HG02885 (cell line): ENCODE measurements around the gene LSAMP.
A peak's percentile ranks its signal among the peaks of the same experiment; 100 is the strongest.
"Not testable (repeated sequence)": the region's sequence is repeated elsewhere in the genome, so short reads cannot be mapped to it uniquely, and the experiment has no call there.

ENCODE experiments used
- ATAC-seq: cut with Tn5 transposase; IDR thresholded peaks from one replicate; pipeline ENCODE4 v1.9.1; 2021; ENCODE audit warnings: mild to moderate bottlenecking; ENCODE audit not compliant: unreplicated experiment, poor library complexity

Gene LSAMP

GRCh38 chr3:115831864-115832263 is 613.4 kb downstream of the LSAMP start:
- ATAC-seq, result no peak

DNA sequence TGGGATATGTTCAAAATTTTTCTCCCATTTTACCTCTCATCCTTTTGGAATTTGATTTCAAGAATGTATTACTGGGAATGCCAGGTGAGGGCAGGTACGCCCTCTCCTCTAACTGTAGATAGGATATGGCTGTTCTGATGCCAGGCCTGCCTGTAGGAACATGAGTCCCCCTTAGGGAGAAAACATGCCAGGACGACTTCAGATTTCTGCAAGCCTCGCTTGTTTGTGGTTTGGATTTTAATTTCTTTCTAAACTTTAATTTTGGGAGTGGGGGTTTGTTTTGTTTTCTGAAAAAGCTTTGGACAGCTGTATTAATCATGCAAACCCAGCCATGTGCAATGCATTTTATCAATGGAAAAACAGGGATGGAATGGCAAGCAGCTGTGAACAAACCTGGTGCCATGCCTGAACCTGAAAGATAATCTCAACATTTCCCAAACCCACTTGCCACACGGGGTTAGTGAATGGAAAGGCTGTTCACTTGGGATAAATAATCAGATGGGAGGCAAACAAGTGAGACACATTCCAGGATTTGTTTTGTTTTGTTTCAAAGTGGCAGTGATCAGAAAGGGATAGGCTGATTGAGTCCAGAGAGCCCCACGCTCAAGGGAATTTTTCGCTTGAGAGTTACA is 614.4 kb downstream of the LSAMP start:
- no peak for ATAC-seq

GRCh38 chr3:115828401-115828800 is 616.9 kb downstream of the LSAMP start:
- ATAC-seq, result no peak

- no peak for ATAC-seq
Observed at GRCh38 chr3:115827495-115827894, 617.8 kb downstream of the LSAMP start.

DNA sequence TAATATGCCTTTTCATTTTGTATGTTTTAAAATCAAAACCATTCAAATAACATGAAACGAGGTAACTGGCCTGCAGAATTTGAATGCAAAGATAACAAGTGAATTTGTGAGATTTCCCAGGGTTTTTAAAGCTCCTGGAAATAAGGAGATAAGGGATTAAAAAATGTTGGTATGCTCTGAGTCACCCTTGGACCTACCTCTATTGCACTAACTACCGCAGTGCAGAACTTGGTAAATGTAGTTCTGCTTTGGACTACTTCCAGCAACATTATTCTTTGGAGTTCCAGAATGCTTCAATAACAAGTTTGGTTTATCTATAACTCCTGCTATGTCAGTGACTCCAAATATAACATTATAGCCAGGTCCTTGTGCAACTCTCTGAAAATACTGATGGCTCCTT is 620.2 kb downstream of the LSAMP start:
- no peak for ATAC-seq

- ATAC-seq, result no peak
Observed at GRCh38 chr3:115823083-115823482, 622.2 kb downstream of the LSAMP start.

- ATAC-seq, result no peak
Observed at GRCh38 chr3:115822579-115822978, 622.7 kb downstream of the LSAMP start.

GRCh38 chr3:115819785-115820384 is 625.4 kb downstream of the LSAMP start:
- ATAC-seq, result peak; percentile 98

- peak; percentile 73 for ATAC-seq
Observed at GRCh38 chr3:115814778-115815380, 630.4 kb downstream of the LSAMP start.

- ATAC-seq, result no peak
Observed at GRCh38 chr3:115814006-115814405, 631.3 kb downstream of the LSAMP start.

DNA sequence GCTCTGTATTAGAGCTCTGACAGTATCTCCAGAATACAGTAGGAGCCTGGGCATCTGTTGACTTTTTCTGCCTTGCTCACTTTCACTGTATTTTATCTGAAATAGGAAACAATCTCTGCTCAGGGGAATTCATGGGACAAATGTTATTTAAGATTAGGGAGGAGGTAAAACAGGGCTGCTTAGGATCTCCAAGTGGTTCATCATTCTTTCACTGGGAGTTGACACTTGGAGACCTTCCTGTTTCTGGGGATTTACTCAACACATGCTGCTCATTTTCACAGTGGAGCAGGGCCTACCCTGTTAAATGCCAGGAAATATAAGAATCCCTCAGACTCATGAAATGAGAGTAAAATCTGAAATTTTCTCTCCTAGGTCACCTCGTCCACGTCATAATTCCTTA is 636.5 kb downstream of the LSAMP start:
- ATAC-seq, result no peak

GRCh38 chr3:115808244-115808643 is 637.0 kb downstream of the LSAMP start:
- ATAC-seq, result no peak

DNA sequence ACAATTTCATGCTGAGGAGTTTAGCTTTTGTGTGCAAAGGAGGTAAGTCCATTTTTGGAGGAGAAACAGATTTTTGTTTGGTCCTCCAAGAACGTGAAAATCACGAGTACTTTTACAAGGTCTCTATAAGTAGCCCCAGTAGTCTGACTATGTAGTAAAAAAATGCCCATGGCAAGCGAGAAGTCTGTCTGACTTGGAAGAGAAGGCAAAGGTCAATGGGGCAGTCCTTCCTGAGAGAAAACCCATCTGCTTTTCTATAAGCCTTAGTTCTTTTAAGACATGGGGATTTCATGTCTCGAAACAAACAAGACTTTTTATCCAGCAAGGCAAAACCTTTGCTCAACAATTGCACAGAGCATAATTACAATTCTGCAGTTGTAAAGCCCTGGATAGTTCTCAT is 638.8 kb downstream of the LSAMP start:
- no peak for ATAC-seq

DNA sequence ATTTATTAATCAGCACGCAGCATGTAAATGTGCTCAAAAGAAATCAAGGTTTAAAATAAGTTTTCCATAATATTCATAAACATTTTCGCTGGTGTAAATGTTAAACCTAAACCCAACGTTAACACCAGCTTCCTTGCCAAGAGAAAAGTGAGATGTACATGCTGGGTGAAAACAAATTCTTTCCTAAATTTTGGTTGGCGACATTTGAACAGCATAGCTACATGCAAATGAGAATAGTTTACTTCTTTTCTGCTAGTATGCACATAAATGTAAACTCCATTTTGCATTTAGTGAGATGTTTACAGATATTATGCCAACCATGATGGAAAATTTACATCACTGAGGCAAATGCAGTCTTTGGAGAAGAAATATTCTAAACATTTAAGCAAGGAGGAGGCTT is 639.8 kb downstream of the LSAMP start:
- no peak for ATAC-seq

DNA sequence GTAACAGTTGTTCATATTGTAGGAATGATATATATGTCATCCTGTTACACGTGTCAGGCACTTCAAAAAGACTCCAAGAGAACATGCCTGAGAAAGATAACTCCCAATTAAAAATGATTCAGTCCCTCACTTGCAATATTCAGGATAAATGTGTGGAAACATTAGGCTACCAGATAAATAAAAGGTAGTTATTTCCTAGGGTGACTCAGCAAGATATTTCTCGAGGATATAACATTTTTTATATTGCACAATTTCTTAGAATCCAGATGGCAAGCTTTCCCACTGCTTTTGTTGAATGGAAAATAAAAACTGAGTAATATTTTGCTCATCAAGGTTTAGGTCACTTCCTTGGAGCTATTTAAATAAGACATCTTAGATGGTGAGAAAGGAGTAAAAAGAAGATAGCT is 640.6 kb downstream of the LSAMP start:
- ATAC-seq, result no peak

GRCh38 chr3:115804200-115804599 is 641.1 kb downstream of the LSAMP start:
- ATAC-seq, result no peak

DNA sequence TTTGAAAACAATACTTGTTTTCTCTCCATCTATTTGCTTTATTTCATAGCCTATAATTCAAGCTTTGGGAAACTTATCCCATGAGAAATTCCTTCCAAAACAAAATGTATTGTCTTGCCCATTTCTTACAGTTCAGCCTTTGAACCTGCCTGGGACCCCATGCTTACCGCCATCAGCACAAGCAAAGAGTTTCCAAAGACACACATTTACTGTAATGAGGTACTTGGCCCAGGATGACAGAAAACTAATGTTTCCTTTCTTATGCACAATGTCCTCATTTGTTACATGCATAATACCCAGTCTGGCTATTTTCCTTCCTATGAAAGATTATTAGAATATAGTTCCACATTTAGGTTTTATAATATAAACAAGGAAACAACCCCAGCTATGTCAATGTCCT is 641.6 kb downstream of the LSAMP start:
- ATAC-seq, result no peak

- no peak for ATAC-seq
Observed at GRCh38 chr3:115800489-115801075, 644.7 kb downstream of the LSAMP start.

- ATAC-seq, result not testable (repeated sequence)
Observed at GRCh38 chr3:115800065-115800464, 645.2 kb downstream of the LSAMP start.

DNA sequence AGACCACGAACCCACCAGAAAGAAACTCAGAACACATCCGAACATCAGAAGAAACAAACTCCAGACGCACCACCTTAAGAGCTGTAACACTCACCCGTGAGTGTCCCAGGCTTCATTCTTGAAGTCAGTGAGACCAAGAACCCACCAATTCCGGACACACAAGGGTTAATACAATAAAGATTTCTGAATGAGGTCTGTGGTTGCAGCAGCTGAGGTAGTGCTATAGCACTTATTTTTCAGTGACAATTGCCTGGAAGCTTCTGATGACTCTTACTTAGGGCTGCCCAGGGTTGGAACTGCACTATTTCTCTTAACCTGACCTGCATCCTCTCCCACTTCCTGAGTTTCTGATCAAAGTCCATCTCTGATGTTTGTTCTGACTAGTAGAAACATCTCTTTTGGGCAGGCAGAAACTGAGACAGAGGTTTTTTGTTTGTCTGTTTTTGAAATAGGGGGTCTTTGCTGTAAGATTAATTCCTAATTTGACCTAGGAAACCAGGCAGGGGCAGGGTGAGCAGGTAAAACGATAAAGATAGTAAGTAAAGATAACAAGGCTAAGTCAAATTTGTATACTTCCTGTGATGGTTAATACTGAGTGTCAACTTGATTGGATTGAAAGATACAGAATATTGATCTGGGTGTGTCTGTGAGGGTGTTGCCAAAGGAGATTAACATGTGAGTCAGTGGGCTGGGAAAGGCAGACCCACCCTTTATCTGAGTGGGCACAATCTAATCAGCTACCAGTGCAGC is 652.9 kb downstream of the LSAMP start:
- no peak for ATAC-seq
